Psoas muscle (tissue), 8 donors: ENCODE data around the gene SLC1A3. TPM values are rescaled to one million over a fixed set of nuclear protein-coding genes. Genes with fewer than 3 reads are reported as not detected.

Source experiments
- ATAC-seq, 4 donors: fragments of 200-7000 bp; cut with Tn5 transposase; one replicate each; pipeline ENCODE4 v1.9.1; 2020; ENCODE audit warnings: moderate library complexity in 3 of 4, mild to moderate bottlenecking in 2 of 4
- DNase-seq, 2 donors: peaks; one replicate each; pipeline ENCODE4 v3.0.0-alpha.2; 2020
- H3K27ac ChIP-seq: fragments of 200-600 bp; one replicate; pipeline ENCODE4 v1.8.0; 2022
- H3K27me3 ChIP-seq, 3 donors: fragments of 200-600 bp in 1 of 3; one replicate each; pipeline versions ENCODE4 v1.6.1 to v1.8.0; 2013 to 2022; ENCODE audit warnings: low read length in 2 of 3, mild to moderate bottlenecking in 2 of 3, moderate library complexity in 1 of 3; ENCODE audit not compliant: insufficient read depth in 3 of 3
- H3K36me3 ChIP-seq, 2 donors: fragments of 200-600 bp in 1 of 2; one replicate each; pipeline versions ENCODE4 v1.6.1 to v1.8.0; 2013 to 2022; ENCODE audit warnings: low read depth in 1 of 2, mild to moderate bottlenecking in 1 of 2, moderate library complexity in 1 of 2; ENCODE audit not compliant: insufficient read depth in 1 of 2
- H3K4me1 ChIP-seq: fragments of 200-600 bp; one replicate; pipeline ENCODE4 v1.8.0; 2022
- H3K4me3 ChIP-seq: fragments of 200-600 bp; one replicate; pipeline ENCODE4 v1.8.0; 2022; ENCODE audit warnings: mild to moderate bottlenecking
- H3K9me3 ChIP-seq: fragments of 200-600 bp; one replicate; pipeline ENCODE4 v1.8.0; 2022
- WGBS, 3 donors: extraction: QIAGEN DNeasy Blood & Tissue Kit; methylation state at CpG; one replicate each; pipeline versions ENCODE4 v1.1.6 to v1.1.7; 2013; 5-methylcytosine and 5-hydroxymethylcytosine counted together
- intact Hi-C, 2 donors: fragments of 100-400 bp; cut with DNase I; formaldehyde crosslinking; loops; one replicate each; pipeline versions ENCODE4 v1.11.0 to v1.14.2; 2022
- polyA plus RNA-seq, 3 donors: library from polyadenylated mRNA; stranded (reverse); fragments of 200-250 nt; gene quantifications; one replicate each; pipeline ENCODE4 v1.2.3, GENCODE V29; 2013
- total RNA-seq, 4 donors: library from RNA; stranded (reverse); fragmentation: NEBNext Ultra II Directional in 2 of 4; extraction: Animal tissue kit (Norgen Biotek cat#: 25700) in 2 of 4; gene quantifications; one replicate each; pipeline versions ENCODE4 v1.2.1 to v1.2.4, GENCODE V29; 2021 to 2023
- TF ChIP-seq, protein P1 (sequence below): fragments of 200-600 bp; IDR thresholded peaks from one replicate; pipeline ENCODE4 v1.8.0; 2022; ENCODE audit warnings: antibody characterized with exemption
- donor health status: healthy with polysubstance abuse.
- donor health status: DM: no; HTN: no; CAD: no; lungs with moderate emphysema.
- donor health status: Bipolar disorder and iron deficiency.
- donor health status: healthy.
- donor health status: DM: yes; HTN: yes; CAD: no.
- donor health status: DM: no; HTN: no; CAD: no.
- donor health status: DM: no; HTN: no; CAD: no.
- donor health status: DM: yes; HTN: yes; CAD: no.

SLC1A3 gene
- total and polyA plus RNA-seq, 7 donors = 9.6 to 25.3 (median 17.4) TPM

DNA sequence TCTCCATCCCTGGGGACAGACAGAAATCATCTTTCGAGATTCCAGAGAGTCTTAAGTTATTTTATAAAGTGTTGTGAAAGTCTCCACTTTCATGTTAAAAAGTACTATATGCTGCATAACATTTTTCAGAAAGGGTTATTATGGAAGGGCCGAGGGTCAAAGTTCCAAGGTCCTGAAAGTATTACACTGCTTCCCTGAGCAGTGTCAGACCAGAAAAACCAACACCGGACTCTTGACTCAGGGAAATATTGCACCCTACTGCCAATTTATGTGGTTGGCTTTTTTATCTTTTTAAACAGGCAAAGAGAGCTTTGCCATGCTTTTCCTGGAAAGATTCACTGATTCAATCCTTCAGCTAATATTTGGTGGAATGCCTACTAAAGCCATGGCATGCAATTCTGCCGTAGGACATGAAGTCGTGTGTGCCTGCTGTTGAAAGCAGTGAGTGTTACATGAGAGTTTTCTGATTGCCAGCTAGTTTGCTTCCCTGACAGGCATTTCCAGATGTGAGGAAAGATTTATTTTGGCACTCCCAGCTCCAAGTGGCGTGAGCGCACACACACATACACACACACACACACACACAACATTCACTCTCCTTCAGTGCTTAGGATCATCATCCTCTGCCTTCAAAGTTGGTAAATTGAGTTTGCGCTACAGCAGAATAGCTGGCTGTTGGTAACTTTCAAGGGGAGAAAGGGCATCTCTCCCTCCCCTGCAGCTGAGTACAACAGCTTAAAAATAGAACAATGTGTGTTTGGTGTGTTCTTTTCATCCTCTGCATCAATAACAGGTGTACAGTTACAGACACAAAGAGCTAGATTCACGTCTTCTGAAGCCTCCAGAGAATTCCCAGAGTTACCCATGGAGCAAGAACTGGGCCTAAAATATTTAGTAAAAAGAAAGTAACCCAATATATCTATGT is 45.6 kb downstream of the SLC1A3 start:
- TF ChIP-seq, protein P1, sequence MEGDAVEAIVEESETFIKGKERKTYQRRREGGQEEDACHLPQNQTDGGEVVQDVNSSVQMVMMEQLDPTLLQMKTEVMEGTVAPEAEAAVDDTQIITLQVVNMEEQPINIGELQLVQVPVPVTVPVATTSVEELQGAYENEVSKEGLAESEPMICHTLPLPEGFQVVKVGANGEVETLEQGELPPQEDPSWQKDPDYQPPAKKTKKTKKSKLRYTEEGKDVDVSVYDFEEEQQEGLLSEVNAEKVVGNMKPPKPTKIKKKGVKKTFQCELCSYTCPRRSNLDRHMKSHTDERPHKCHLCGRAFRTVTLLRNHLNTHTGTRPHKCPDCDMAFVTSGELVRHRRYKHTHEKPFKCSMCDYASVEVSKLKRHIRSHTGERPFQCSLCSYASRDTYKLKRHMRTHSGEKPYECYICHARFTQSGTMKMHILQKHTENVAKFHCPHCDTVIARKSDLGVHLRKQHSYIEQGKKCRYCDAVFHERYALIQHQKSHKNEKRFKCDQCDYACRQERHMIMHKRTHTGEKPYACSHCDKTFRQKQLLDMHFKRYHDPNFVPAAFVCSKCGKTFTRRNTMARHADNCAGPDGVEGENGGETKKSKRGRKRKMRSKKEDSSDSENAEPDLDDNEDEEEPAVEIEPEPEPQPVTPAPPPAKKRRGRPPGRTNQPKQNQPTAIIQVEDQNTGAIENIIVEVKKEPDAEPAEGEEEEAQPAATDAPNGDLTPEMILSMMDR = no peak
- intact Hi-C loops = loop anchor here (2.0 to 5.0 kb wide), 2 partner anchors 35 to 43 kb away; no protein-coding TSS in a partner anchor
- DNase-seq (no peak), ATAC-seq (peak; percentile 64 to 84 (median 76))
- WGBS, 3 donors = 23 to 38% (median 28%) methylated on average over 9 of the region's 9 CpGs
- Histone ChIP-seq H3K9me3 (no peaks in the 10 kb centered on the region), H3K36me3 (no peaks in the 10 kb centered on the region), H3K4me1 (peaks cover 55% of the 10 kb centered on the region), H3K4me3 (peak overlapping the region; percentile 35), H3K27ac (peak overlapping the region; percentile 87), H3K27me3 (no peaks in the 10 kb centered on the region)

DNA sequence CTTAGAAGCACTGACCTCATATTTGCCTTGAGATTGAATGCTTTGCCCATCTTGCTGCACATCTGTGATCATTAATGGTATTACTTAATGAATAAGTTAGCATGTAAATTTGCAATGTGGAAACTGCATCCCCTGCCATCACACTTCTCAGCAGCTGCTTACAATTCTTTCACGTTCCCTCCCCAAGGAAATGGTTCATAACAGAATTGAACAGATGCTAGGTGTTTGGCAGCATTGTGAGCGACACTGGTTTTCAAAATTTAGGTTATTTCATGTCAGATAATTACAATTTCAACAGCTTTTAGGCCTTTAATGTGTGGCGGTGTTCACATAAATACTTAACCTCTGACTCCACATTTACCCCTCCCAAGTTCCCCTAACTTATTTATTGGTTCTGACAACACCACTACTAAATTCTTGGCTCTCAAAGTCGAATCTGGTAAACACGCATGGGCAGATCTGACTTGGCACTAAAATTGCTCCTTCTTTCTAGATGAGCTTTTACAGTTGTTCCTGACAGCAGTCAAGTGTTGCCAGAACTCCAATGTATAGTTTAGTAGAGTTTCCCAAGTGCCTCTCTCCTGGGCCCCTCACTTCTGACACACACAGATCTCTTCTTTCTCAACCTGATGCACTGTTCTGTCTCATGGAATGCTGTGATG is 46.8 kb downstream of the SLC1A3 start:
- intact Hi-C loops = loop anchor here (2.0 to 5.0 kb wide), 2 partner anchors 36 to 44 kb away; no protein-coding TSS in a partner anchor
- H3K27ac ChIP-seq = peak overlapping the region; percentile 87
- TF ChIP-seq, protein P1 = no peak
- no peak overlapping the region for H3K4me3 ChIP-seq
- no peaks in the 10 kb centered on the region for H3K27me3 ChIP-seq
- H3K36me3 ChIP-seq = no peaks in the 10 kb centered on the region
- no peak for DNase-seq
- ATAC-seq = no peak
- H3K9me3 ChIP-seq = no peaks in the 10 kb centered on the region
- H3K4me1 ChIP-seq = peaks cover 67% of the 10 kb centered on the region
- WGBS, 3 donors = 36 to 50% (median 45%) methylated on average over 5 of the region's 5 CpGs

- H3K27me3 ChIP-seq = no peaks in the 10 kb centered on the region
- DNase-seq (no peak), ATAC-seq (no peak)
- 85 to 87% (median 86%) methylated on average over 3 of the region's 3 CpGs for WGBS, 3 donors
- intact Hi-C loops = loop anchor here in 1 of 2 donors (5.0 kb wide), 1 partner anchor 37 kb away; no protein-coding TSS in a partner anchor
- H3K27ac ChIP-seq = peak overlapping the region; percentile 87
- H3K4me3 ChIP-seq = no peak overlapping the region
- TF ChIP-seq, protein P1 = no peak
- peaks cover 75% of the 10 kb centered on the region for H3K4me1 ChIP-seq
- no peaks in the 10 kb centered on the region for H3K36me3 ChIP-seq
- H3K9me3 ChIP-seq = no peaks in the 10 kb centered on the region
Measured at GRCh38 chr5:36654564-36654963, 48.2 kb downstream of the SLC1A3 start.

DNA sequence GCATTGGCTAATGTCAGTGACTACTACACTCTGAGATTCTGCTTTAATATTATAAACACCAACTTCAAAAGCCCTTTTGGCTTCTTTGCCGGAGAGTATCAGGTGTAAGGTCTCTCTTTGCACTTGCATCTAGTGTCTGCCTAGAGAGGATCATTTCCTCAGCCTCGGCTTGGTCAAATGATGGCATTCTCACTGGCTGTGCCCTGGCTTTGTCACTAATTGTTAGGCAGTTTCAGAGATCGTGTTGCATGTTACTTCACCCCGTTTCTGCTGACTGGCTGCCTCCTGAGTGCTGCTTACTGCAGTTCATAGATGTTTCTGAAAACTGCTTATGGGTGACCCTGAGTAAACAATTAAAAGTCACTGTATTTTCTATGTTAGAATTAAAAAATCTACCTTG is 48.8 kb downstream of the SLC1A3 start:
- peak overlapping the region; percentile 3 for H3K4me3 ChIP-seq
- DNase-seq = peak; percentile 23 to 69
- WGBS, 3 donors = 10 to 19% (median 17%) methylated on average over 4 of the region's 4 CpGs
- no peaks in the 10 kb centered on the region for H3K27me3 ChIP-seq
- ATAC-seq = peak; percentile 80 to 85 (median 84)
- intact Hi-C loops = no loop called here
- no peaks in the 10 kb centered on the region for H3K9me3 ChIP-seq
- TF ChIP-seq, protein P1 = no peak
- peaks cover 75% of the 10 kb centered on the region for H3K4me1 ChIP-seq
- H3K36me3 ChIP-seq = no peaks in the 10 kb centered on the region
- H3K27ac ChIP-seq = peak overlapping the region; percentile 87
